GM12878 (cell line): ENCODE data around the gene DHRS7B. TPM values are rescaled to one million over a fixed set of nuclear protein-coding genes. Genes with fewer than 3 reads are reported as not detected.

Experiments
- ATAC-seq: fragments of 200-7000 bp; cut with Tn5 transposase; 3 replicates; pipeline ENCODE4 v1.9.1; 2020; ENCODE audit warnings: mild to moderate bottlenecking, moderate library complexity
- BruUV-seq: library from RNA; stranded (reverse); fragments of 400-500 nt; replicated peaks from 2 replicates; lab custom pipeline; 2021; lab: Mats Ljungman, UMichigan
- CTCF ChIA-PET: fragments of 300-600 bp; sonication (Branson Sonifier 250); formaldehyde crosslinking; extraction: SDS; loops from one replicate; lab custom pipeline; 2021; ENCODE audit warnings: inconsistent platforms; lab: Yijun Ruan, JAX
- POLR2A ChIA-PET: fragments of 350-600 bp; formaldehyde crosslinking; extraction: SDS; loops from one replicate; lab custom pipeline; 2021; ENCODE audit warnings: inconsistent platforms; lab: Charles Lee
- RAD21 ChIA-PET: fragments of 300-600 bp; sonication (Branson Sonifier 250); formaldehyde crosslinking; loops from one replicate; lab custom pipeline; 2023; ENCODE audit warnings: antibody characterized with exemption; ENCODE audit not compliant: unreplicated experiment; lab: Charles Lee
- SMC1A ChIA-PET: fragments of 300-600 bp; sonication (Branson Sonifier 250); formaldehyde crosslinking; loops from one replicate; lab custom pipeline; 2023; ENCODE audit not compliant: unreplicated experiment, uncharacterized antibody; lab: Charles Lee
- DNase-seq: peaks from one replicate; pipeline ENCODE4 v3.0.0-alpha.2; 2011; ENCODE audit warnings: low read depth, low spot score
- FAIRE-seq: peaks from 3 replicates; lab custom pipeline; 2011; peaks lifted over from hg19 to GRCh38; lab: Jason Lieb, UNC
- H2AFZ ChIP-seq: 2 replicates; pipeline ENCODE4 v1.6.0; 2011; ENCODE audit warnings: low read depth, low read length, control low read depth; ENCODE audit not compliant: control insufficient read depth
- H3K27ac ChIP-seq: 2 replicates; pipeline ENCODE4 v1.5.1; 2011; ENCODE audit warnings: control low read depth; ENCODE audit not compliant: control insufficient read depth, insufficient read depth
- H3K27me3 ChIP-seq, 2 experiments: replicated peaks in 1 of 2; 2 replicates each; pipeline versions ENCODE4 v1.6.0 to v1.6.1; 2011; ENCODE audit warnings: low read length in 1 of 2; ENCODE audit not compliant: control insufficient read depth in 2 of 2, insufficient read depth in 2 of 2
- H3K36me3 ChIP-seq, 2 experiments: 2 replicates each; pipeline ENCODE4 v1.5.1; 2011; ENCODE audit warnings: low read length in 1 of 2; ENCODE audit not compliant: control insufficient read depth in 2 of 2, insufficient read depth in 2 of 2
- H3K4me1 ChIP-seq: 2 replicates; pipeline ENCODE4 v1.6.1; 2011; ENCODE audit warnings: mild to moderate bottlenecking, low read length, moderate library complexity, mixed read lengths; ENCODE audit not compliant: control insufficient read depth, insufficient read depth
- H3K4me2 ChIP-seq: 2 replicates; pipeline ENCODE4 v1.6.0; 2011; ENCODE audit warnings: control low read depth; ENCODE audit not compliant: control insufficient read depth, insufficient read depth
- H3K4me3 ChIP-seq: fragments of 200-600 bp; sonication (generic); 2 replicates; pipeline ENCODE4 v1.5.1; 2016
- H3K79me2 ChIP-seq: 2 replicates; pipeline ENCODE4 v1.6.0; 2011; ENCODE audit warnings: low read length; ENCODE audit not compliant: control insufficient read depth, insufficient read depth
- H3K9ac ChIP-seq: 2 replicates; pipeline ENCODE4 v1.8.0; 2011; ENCODE audit warnings: low read length, control low read depth, mixed read lengths; ENCODE audit not compliant: control insufficient read depth, insufficient read depth
- H3K9me3 ChIP-seq: replicated peaks from 3 replicates; pipeline ENCODE4 v1.5.1; 2011; ENCODE audit warnings: mild to moderate bottlenecking, low read length; ENCODE audit not compliant: control insufficient read depth, insufficient read depth
- H4K20me1 ChIP-seq: 2 replicates; pipeline ENCODE4 v1.6.0; 2011; ENCODE audit not compliant: control insufficient read depth, insufficient read depth
- ASH2L ChIP-seq: fragments of 300-600, 200-600 bp; sonication (generic); IDR thresholded peaks from 2 replicates; pipeline ENCODE4 v1.6.1; 2017; ENCODE audit warnings: low read depth, mild to moderate bottlenecking, borderline replicate concordance
- ATF7 ChIP-seq: fragments of 450-650 bp; IDR thresholded peaks from 2 replicates; pipeline ENCODE4 v1.6.1; 2016; ENCODE audit warnings: low read depth, mild to moderate bottlenecking
- ETV6 ChIP-seq, 2 experiments: fragments of 450-650 bp in 1 of 2; IDR thresholded peaks in 1 of 2; conservative IDR thresholded peaks in 1 of 2; 2 replicates each; pipeline ENCODE4 v1.6.1; 2014; ENCODE audit warnings: antibody characterized with exemption in 1 of 2, borderline replicate concordance in 1 of 2, low read depth in 1 of 2, mild to moderate bottlenecking in 1 of 2, moderate library complexity in 1 of 2
- FOXM1 ChIP-seq: IDR thresholded peaks from 2 replicates; pipeline ENCODE4 v1.6.1; 2012; ENCODE audit warnings: low read depth, mild to moderate bottlenecking, inconsistent platforms, low read length, moderate library complexity
- IRF4 ChIP-seq: IDR thresholded peaks from 2 replicates; pipeline ENCODE4 v1.6.1; 2011; ENCODE audit warnings: low read depth, low read length
- JUNB ChIP-seq: IDR thresholded peaks from 2 replicates; pipeline ENCODE4 v1.6.1; 2016; ENCODE audit warnings: antibody characterized with exemption, mild to moderate bottlenecking
- NFYB ChIP-seq: IDR thresholded peaks from 2 replicates; pipeline ENCODE4 v1.6.1; 2011; ENCODE audit warnings: low read depth, mild to moderate bottlenecking, low read length, improper control_type of control experiment, moderate library complexity; ENCODE audit not compliant: insufficient read depth
- NRF1 ChIP-seq: conservative IDR thresholded peaks from 2 replicates; pipeline ENCODE4 v1.6.1; 2011; ENCODE audit warnings: mild to moderate bottlenecking, low read depth, low read length, improper control_type of control experiment
- SREBF1 ChIP-seq: IDR thresholded peaks from 2 replicates; pipeline ENCODE4 v1.6.1; 2012; ENCODE audit warnings: mild to moderate bottlenecking, low read length
- STAT3 ChIP-seq: IDR thresholded peaks from 2 replicates; pipeline ENCODE4 v1.6.1; 2011; ENCODE audit warnings: low read depth, low read length, improper control_type of control experiment
- ZNF622 ChIP-seq: fragments of 450-650 bp; IDR thresholded peaks from 2 replicates; pipeline ENCODE4 v1.6.1; 2017; ENCODE audit warnings: mild to moderate bottlenecking, inconsistent platforms
- WGBS: methylation state at CpG from one replicate; pipeline ENCODE4 v1.1.6; 2016; ENCODE audit warnings: low lambda C conversion rate; ENCODE audit not compliant: insufficient replicate concordance, insufficient coverage; ENCODE audit errors: missing lambda C conversion rate; 5-methylcytosine and 5-hydroxymethylcytosine counted together
- in situ Hi-C: fragments of 300-500 bp; cut with MboI; formaldehyde crosslinking; loops from 9 replicates; pipeline ENCODE4 v1.14.3; 2018; ENCODE audit warnings: mixed read lengths
- intact Hi-C: fragments of 100-400 bp; cut with micrococcal nuclease; formaldehyde crosslinking; loops from one replicate; pipeline ENCODE4 v1.14.2; 2022; ENCODE audit not compliant: unreplicated experiment
- polyA plus RNA-seq, 11 experiments: library from polyadenylated mRNA; depleted of rRNA in 4 of 11; unstranded in 6 of 11; stranded (reverse) in 5 of 11; fragments of >200 nt; fragmentation: Nextera tagmentation in 4 of 11; fragmentation: Illumina TruSeq in 1 of 11; extraction: Ambion mirVana in 4 of 11; extraction: Trizol in 1 of 11; gene quantifications; 1 replicate in 1 of 11; 2 replicates in 10 of 11; pipeline versions ENCODE4 v1.2.1 to v1.2.3, GENCODE V29; 2011 to 2016; ENCODE audit warnings: inconsistent platforms in 2 of 11, missing spikeins in 2 of 11, low read depth in 1 of 11
- total RNA-seq, 4 experiments: library from RNA; depleted of rRNA in 3 of 4; stranded (reverse); fragments of >200 nt in 3 of 4; fragmentation: Illumina TruSeq in 1 of 4; extraction: Trizol in 1 of 4; gene quantifications; 2 replicates each; pipeline versions ENCODE4 v1.2.1 to v1.2.3, GENCODE V29; 2013 to 2021
- TF ChIP-seq, protein P1 (sequence below): fragments of 450-650 bp; IDR thresholded peaks from 2 replicates; pipeline ENCODE4 v1.6.1; 2017; ENCODE audit warnings: mild to moderate bottlenecking, low read depth, inconsistent platforms; ENCODE audit not compliant: poor library complexity, severe bottlenecking

The DHRS7B gene
- total and polyA plus RNA-seq, 10 of the 15 experiments (the other 5 are each of a cell fraction or from before 2014, with no cell fraction given) = 11.1 to 35.6 (median 23.0) TPM

DNA sequence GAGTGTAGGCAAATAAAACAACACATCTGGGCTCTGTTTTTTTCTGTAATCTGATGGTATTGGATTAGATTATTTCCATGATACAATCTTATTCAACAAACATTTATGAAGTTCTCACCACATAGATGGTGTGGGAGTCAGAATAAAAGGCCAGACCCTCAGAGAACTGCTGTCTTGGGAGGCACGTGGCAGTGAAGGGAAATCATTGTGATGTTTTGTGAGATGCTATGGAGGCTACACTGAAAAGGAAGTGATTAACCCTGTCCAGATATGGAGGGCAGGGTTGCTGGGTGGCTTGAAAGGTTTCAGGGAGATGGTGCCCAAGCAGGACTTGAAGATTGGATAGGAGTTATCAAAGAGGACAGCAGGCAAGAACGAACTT lies 35.6 kb downstream of the DHRS7B start:
- ChIA-PET POLR2A (interaction anchor here (0.7 kb wide), 1 partner anchor 7 kb away, joined by 3 read pairs; no protein-coding TSS in a partner anchor), CTCF (no interaction called here)
- H3K4me3 ChIP-seq = no peak overlapping the region
- WGBS = 56% methylated on average over 2 of the region's 2 CpGs
- no peaks in the 10 kb centered on the region for H3K36me3 ChIP-seq
- BruUV-seq = no TSS peak
- H3K27ac ChIP-seq = no peak overlapping the region
- FAIRE-seq = no peak
- H3K9me3 ChIP-seq = no peaks in the 10 kb centered on the region
- H4K20me1 ChIP-seq = no peaks in the 10 kb centered on the region
- TF ChIP-seq SREBF1 (no peak), ASH2L (no peak), ATF7 (no peak), ZNF622 (no peak), STAT3 (no peak), FOXM1 (no peak), ETV6 (conservative IDR thresholded peaks at IDR 0.05 in 1 of 2, IDR thresholded peaks at IDR 0.05 in 1 of 2; ENCODE audit: borderline replicate concordance in 1 of 2, low read depth in 1 of 2) (no peak), NFYB (no peak), NRF1 (no peak), JUNB (no peak), IRF4 (no peak)
- TF ChIP-seq, protein P1, sequence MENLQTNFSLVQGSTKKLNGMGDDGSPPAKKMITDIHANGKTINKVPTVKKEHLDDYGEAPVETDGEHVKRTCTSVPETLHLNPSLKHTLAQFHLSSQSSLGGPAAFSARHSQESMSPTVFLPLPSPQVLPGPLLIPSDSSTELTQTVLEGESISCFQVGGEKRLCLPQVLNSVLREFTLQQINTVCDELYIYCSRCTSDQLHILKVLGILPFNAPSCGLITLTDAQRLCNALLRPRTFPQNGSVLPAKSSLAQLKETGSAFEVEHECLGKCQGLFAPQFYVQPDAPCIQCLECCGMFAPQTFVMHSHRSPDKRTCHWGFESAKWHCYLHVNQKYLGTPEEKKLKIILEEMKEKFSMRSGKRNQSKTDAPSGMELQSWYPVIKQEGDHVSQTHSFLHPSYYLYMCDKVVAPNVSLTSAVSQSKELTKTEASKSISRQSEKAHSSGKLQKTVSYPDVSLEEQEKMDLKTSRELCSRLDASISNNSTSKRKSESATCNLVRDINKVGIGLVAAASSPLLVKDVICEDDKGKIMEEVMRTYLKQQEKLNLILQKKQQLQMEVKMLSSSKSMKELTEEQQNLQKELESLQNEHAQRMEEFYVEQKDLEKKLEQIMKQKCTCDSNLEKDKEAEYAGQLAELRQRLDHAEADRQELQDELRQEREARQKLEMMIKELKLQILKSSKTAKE = no peak
- TF ChIP-seq, all 136 proteins: peak for 0
- no peaks in the 10 kb centered on the region for H3K79me2 ChIP-seq
- ChIA-PET RAD21 (no interaction called here), SMC1A (no interaction called here)
- DNase-seq (no peak), ATAC-seq (no peak)
- H3K27me3 ChIP-seq = no peaks in the 10 kb centered on the region
- no peaks in the 10 kb centered on the region for H3K4me1 ChIP-seq
- intact Hi-C loops = no loop called here
- H3K9ac ChIP-seq = no peak overlapping the region
- H2AFZ ChIP-seq = no peak overlapping the region
- in situ Hi-C loops = no loop called here
- H3K4me2 ChIP-seq = no peak overlapping the region
